K562 (cell line): Measurements from ENCODE around the gene MGAT1. TPM values are rescaled to one million over a fixed set of nuclear protein-coding genes. Genes with fewer than 3 reads are reported as not detected.
A peak's percentile ranks its signal among the peaks of the same experiment; 100 is the strongest.

Experiments
- ATAC-seq: fragments of 200-7000 bp; cut with Tn5 transposase; 3 replicates; pipeline ENCODE4 v1.9.1; 2020; ENCODE audit warnings: moderate library complexity
- BruUV-seq: library from RNA; stranded (reverse); fragments of 400-500 nt; replicated peaks from 2 replicates; lab custom pipeline; 2021; lab: Mats Ljungman, UMichigan
- CTCF ChIA-PET: fragments of 300-600 bp; formaldehyde crosslinking; extraction: SDS; loops from one replicate; lab custom pipeline; 2021; ENCODE audit warnings: low intra/inter-chr PET ratio; lab: Yijun Ruan, JAX
- POLR2A ChIA-PET: fragments of 300-600, 350-650 bp; sonication (Branson Sonifier 250); formaldehyde crosslinking; extraction: SDS; loops from one replicate; lab custom pipeline; 2021; ENCODE audit warnings: antibody characterized with exemption, inconsistent platforms; lab: Yijun Ruan, JAX
- DNase-seq, 4 experiments: peaks; one replicate each; pipeline versions ENCODE4 v3.0.0 to v3.0.0-alpha.2; 2011 to 2018; ENCODE audit warnings: low spot score in 3 of 4, mixed read lengths in 3 of 4; ENCODE audit errors: extremely low read depth in 1 of 4
- FAIRE-seq: peaks from 2 replicates; lab custom pipeline; 2011; peaks lifted over from hg19 to GRCh38; lab: Jason Lieb, UNC
- H2AFZ ChIP-seq: 2 replicates; pipeline ENCODE4 v1.6.0; 2011; ENCODE audit warnings: low read depth, low read length, control low read depth, inconsistent platforms
- H3K27ac ChIP-seq: fragments of 200-600 bp; 3 replicates; pipeline ENCODE4 v1.8.0; 2011; ENCODE audit warnings: low read depth, mild to moderate bottlenecking, control low read depth, inconsistent platforms, low read length, moderate library complexity, mixed read lengths; ENCODE audit errors: extremely low read depth
- H3K27me3 ChIP-seq, 2 experiments: fragments of 300-600 bp in 1 of 2; 2 replicates in 1 of 2; 3 replicates in 1 of 2; pipeline versions ENCODE4 v1.6.0 to v1.8.0; 2011; ENCODE audit warnings: inconsistent platforms in 2 of 2, low read length in 2 of 2, mild to moderate bottlenecking in 1 of 2, mixed read lengths in 1 of 2, moderate library complexity in 1 of 2; ENCODE audit not compliant: control insufficient read depth in 2 of 2, insufficient read depth in 2 of 2
- H3K36me3 ChIP-seq: fragments of 300-600 bp; 3 replicates; pipeline ENCODE4 v1.8.0; 2011; ENCODE audit warnings: mild to moderate bottlenecking, low read length, inconsistent platforms; ENCODE audit not compliant: control insufficient read depth, insufficient read depth
- H3K4me1 ChIP-seq, 2 experiments: fragments of 200-600 bp in 1 of 2; replicated peaks in 1 of 2; 2 replicates in 1 of 2; 3 replicates in 1 of 2; pipeline versions ENCODE4 v1.5.1 to v1.8.0; 2011; ENCODE audit warnings: inconsistent platforms in 2 of 2, low read length in 2 of 2, mild to moderate bottlenecking in 1 of 2, mixed read lengths in 1 of 2, moderate library complexity in 1 of 2; ENCODE audit not compliant: control insufficient read depth in 2 of 2, insufficient read depth in 2 of 2
- H3K4me2 ChIP-seq: 2 replicates; pipeline ENCODE4 v1.6.1; 2011; ENCODE audit warnings: low read length, control low read depth, inconsistent platforms, mixed read lengths; ENCODE audit not compliant: insufficient read depth
- H3K4me3 ChIP-seq: fragments of 200-600 bp; sonication (generic), shearing (Covaris generic); 2 replicates; pipeline ENCODE4 v1.5.1; 2016; ENCODE audit warnings: control low read depth, inconsistent platforms
- H3K79me2 ChIP-seq: fragments of 200-600 bp; 3 replicates; pipeline ENCODE4 v1.8.0; 2011; ENCODE audit warnings: low read length, inconsistent platforms; ENCODE audit not compliant: control insufficient read depth, insufficient read depth
- H3K9ac ChIP-seq, 2 experiments: 2 replicates each; pipeline versions ENCODE4 v1.6.0 to v1.6.1; 2011; ENCODE audit warnings: low read depth in 2 of 2, low read length in 2 of 2, control low read depth in 1 of 2, inconsistent platforms in 1 of 2, mild to moderate bottlenecking in 1 of 2, mixed read lengths in 1 of 2; ENCODE audit not compliant: insufficient read depth in 1 of 2
- H3K9me1 ChIP-seq: one replicate; pipeline ENCODE4 v1.6.0; 2011; ENCODE audit warnings: inconsistent platforms, mild to moderate bottlenecking, low read length, moderate library complexity; ENCODE audit not compliant: control insufficient read depth, insufficient read depth
- H3K9me3 ChIP-seq: replicated peaks from 2 replicates; pipeline ENCODE4 v1.5.1; 2011; ENCODE audit warnings: low read depth, low read length, inconsistent platforms; ENCODE audit not compliant: control insufficient read depth, insufficient read depth
- H4K20me1 ChIP-seq: replicated peaks from 2 replicates; pipeline ENCODE4 v1.6.1; 2011; ENCODE audit warnings: low read length, inconsistent platforms, mixed read lengths; ENCODE audit not compliant: control insufficient read depth, insufficient read depth
- CBFA2T2 ChIP-seq: fragments of 450-650 bp; conservative IDR thresholded peaks from 2 replicates; pipeline ENCODE4 v1.6.1; 2017; ENCODE audit warnings: mild to moderate bottlenecking
- OTX1 ChIP-seq: fragments of 450-650 bp; formaldehyde crosslinking; IDR thresholded peaks from 2 replicates; pipeline ENCODE4 v1.4.0; 2022; ENCODE audit warnings: mild to moderate bottlenecking
- ZNF780A ChIP-seq: fragments of 250-450 bp; sonication (Bioruptor Pico); IDR thresholded peaks from 2 replicates; pipeline ENCODE4 v1.5.0; 2021; ENCODE audit warnings: mild to moderate bottlenecking
- WGBS: fragments of 100-300 bp; shearing (Covaris generic); methylation state at CpG from one replicate; pipeline ENCODE4 v1.1.6; 2016; ENCODE audit warnings: low coverage, mixed read lengths; ENCODE audit not compliant: insufficient coverage; ENCODE audit errors: missing lambda C conversion rate; 5-methylcytosine and 5-hydroxymethylcytosine counted together
- in situ Hi-C: fragments of 300-500 bp; cut with MboI; formaldehyde crosslinking; loops from 4 replicates; pipeline ENCODE4 v1.15.0; 2018; ENCODE audit warnings: inconsistent platforms, mixed read lengths
- intact Hi-C: fragments of 100-400 bp; cut with micrococcal nuclease; formaldehyde crosslinking; loops from 2 replicates; pipeline ENCODE4 v1.14.2; 2022
- polyA plus RNA-seq, 8 experiments: library from polyadenylated mRNA; depleted of rRNA in 4 of 8; stranded (reverse) in 5 of 8; unstranded in 3 of 8; fragments of >200 nt; fragmentation: Nextera tagmentation in 2 of 8; fragmentation: Illumina TruSeq in 1 of 8; extraction: Ambion mirVana in 2 of 8; extraction: Trizol in 1 of 8; gene quantifications; 2 replicates each; pipeline versions ENCODE4 v1.2.1 to v1.2.3, GENCODE V29; 2011 to 2014; ENCODE audit warnings: inconsistent platforms in 1 of 8, missing spikeins in 1 of 8
- total RNA-seq, 7 experiments: library from RNA; depleted of rRNA in 6 of 7; stranded (reverse); fragments of >200 nt in 6 of 7; fragmentation: Illumina TruSeq in 2 of 7; extraction: Trizol in 2 of 7; gene quantifications; 2 replicates each; pipeline versions ENCODE4 v1.2.1 to v1.2.3, GENCODE V29; 2011 to 2021; ENCODE audit warnings: low replicate concordance in 1 of 7
- TF ChIP-seq, protein P1 (sequence below): sonication (generic); formaldehyde crosslinking; IDR thresholded peaks from 2 replicates; pipeline ENCODE4 v1.8.0; 2022; ENCODE audit warnings: mild to moderate bottlenecking, low read depth, missing genetic modification reagents
- TF ChIP-seq, protein P2 (sequence below), 3 experiments: IDR thresholded peaks in 2 of 3; conservative IDR thresholded peaks in 1 of 3; 2 replicates each; pipeline ENCODE4 v1.5.1; 2011 to 2012; ENCODE audit warnings: low read length in 3 of 3, mild to moderate bottlenecking in 3 of 3, control low read depth in 2 of 3, improper control_type of control experiment in 1 of 3, inconsistent platforms in 1 of 3, low read depth in 1 of 3, mixed read lengths in 1 of 3, moderate library complexity in 1 of 3; ENCODE audit not compliant: insufficient read depth in 2 of 3
- TF ChIP-seq, protein P3 (sequence below): fragments of 450-650 bp; formaldehyde crosslinking; IDR thresholded peaks from 2 replicates; pipeline ENCODE4 v1.4.0; 2020; ENCODE audit warnings: mild to moderate bottlenecking, moderate library complexity

MGAT1 gene
- total and polyA plus RNA-seq, 9 of the 15 experiments (the other 6 are each of a cell fraction or from before 2014, with no cell fraction given) = 3.9 to 82.7 (median 44.5) TPM

DNA sequence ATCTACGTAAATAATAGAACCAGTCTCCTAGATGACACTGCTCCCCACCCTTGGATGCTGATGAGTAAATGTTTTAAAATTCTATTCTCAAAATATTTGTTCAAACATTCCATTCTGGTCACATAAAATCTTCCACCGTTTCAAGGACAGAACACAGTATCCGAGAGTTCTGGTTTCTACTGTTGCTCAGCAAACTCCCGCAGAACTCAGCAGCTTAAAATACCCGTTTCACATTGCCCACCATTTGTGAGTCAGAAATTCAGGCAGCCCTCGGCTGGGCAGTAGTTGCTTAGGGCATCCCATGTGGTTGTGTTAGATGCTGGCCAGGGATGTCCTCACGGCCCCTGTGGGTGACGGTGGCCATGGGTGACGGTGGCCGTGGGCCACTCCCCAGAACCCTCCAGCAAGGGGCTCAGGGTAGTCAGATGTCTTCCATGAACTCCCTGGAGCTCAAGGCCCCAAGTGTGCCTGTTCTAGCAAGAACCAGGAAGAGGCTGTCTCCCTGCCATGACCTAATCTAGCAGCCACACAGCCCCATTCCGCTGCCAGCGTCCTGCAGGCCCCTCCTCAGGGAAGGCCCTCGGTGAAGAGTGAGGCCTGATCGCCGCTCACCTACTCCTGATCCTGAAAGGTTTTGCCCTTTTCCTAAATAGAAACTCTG is 17.4 kb downstream of the MGAT1 start:
- ATAC-seq (no peak), FAIRE-seq (no peak), DNase-seq (no peak)
- CTCF ChIA-PET = interaction anchor here (0.6 to 0.7 kb wide), 2 partner anchors 326 to 398 kb away, joined by 3 read pairs; no protein-coding TSS in a partner anchor
- Histone ChIP-seq H4K20me1 (no peaks in the 10 kb centered on the region), H3K79me2 (no peaks in the 10 kb centered on the region), H3K9ac (peak overlapping the region in 1 of 2 experiments; percentile 46; a peak in 2 of 4 replicates), H3K27me3 (no peaks in the 10 kb centered on the region), H2AFZ (no peak overlapping the region), H3K9me1 (no peaks in the 10 kb centered on the region), H3K4me1 (peaks cover 31 to 38% of the 10 kb centered on the region in 2 experiments; a peak in 4 of 5 replicates), H3K36me3 (peaks cover 12% of the 10 kb centered on the region; the same call in 2 of the 3 replicates), H3K4me2 (no peak overlapping the region), H3K9me3 (no peaks in the 10 kb centered on the region; the same call in 1 of the 2 replicates), H3K4me3 (no peak overlapping the region), H3K27ac (no peak overlapping the region)
- intact Hi-C loops = loop anchor here (2.0 kb wide), 2 partner anchors 84 to 374 kb away; no protein-coding TSS in a partner anchor
- POLR2A ChIA-PET = interaction anchor here (1.9 to 2.2 kb wide), 2 partner anchors 9 to 17 kb away, joined by 7 to 9 read pairs; no protein-coding TSS in a partner anchor
- TF ChIP-seq, protein P1, sequence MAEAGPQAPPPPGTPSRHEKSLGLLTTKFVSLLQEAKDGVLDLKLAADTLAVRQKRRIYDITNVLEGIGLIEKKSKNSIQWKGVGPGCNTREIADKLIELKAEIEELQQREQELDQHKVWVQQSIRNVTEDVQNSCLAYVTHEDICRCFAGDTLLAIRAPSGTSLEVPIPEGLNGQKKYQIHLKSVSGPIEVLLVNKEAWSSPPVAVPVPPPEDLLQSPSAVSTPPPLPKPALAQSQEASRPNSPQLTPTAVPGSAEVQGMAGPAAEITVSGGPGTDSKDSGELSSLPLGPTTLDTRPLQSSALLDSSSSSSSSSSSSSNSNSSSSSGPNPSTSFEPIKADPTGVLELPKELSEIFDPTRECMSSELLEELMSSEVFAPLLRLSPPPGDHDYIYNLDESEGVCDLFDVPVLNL = no peak
- no peak for TF ChIP-seq ZNF780A (CRISPR knock-in tag)
- TF ChIP-seq CBFA2T2 = no peak
- no peak for TF ChIP-seq OTX1 (CRISPR knock-in tag)
- TF ChIP-seq, protein P2, sequence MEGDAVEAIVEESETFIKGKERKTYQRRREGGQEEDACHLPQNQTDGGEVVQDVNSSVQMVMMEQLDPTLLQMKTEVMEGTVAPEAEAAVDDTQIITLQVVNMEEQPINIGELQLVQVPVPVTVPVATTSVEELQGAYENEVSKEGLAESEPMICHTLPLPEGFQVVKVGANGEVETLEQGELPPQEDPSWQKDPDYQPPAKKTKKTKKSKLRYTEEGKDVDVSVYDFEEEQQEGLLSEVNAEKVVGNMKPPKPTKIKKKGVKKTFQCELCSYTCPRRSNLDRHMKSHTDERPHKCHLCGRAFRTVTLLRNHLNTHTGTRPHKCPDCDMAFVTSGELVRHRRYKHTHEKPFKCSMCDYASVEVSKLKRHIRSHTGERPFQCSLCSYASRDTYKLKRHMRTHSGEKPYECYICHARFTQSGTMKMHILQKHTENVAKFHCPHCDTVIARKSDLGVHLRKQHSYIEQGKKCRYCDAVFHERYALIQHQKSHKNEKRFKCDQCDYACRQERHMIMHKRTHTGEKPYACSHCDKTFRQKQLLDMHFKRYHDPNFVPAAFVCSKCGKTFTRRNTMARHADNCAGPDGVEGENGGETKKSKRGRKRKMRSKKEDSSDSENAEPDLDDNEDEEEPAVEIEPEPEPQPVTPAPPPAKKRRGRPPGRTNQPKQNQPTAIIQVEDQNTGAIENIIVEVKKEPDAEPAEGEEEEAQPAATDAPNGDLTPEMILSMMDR (IDR thresholded peaks at IDR 0.05 in 2 of 3, conservative IDR thresholded peaks at IDR 0.05 in 1 of 3; ENCODE audit: insufficient read depth in 2 of 3, low read depth in 1 of 3, low read length in 3 of 3) = no peak
- TF ChIP-seq, protein P3, sequence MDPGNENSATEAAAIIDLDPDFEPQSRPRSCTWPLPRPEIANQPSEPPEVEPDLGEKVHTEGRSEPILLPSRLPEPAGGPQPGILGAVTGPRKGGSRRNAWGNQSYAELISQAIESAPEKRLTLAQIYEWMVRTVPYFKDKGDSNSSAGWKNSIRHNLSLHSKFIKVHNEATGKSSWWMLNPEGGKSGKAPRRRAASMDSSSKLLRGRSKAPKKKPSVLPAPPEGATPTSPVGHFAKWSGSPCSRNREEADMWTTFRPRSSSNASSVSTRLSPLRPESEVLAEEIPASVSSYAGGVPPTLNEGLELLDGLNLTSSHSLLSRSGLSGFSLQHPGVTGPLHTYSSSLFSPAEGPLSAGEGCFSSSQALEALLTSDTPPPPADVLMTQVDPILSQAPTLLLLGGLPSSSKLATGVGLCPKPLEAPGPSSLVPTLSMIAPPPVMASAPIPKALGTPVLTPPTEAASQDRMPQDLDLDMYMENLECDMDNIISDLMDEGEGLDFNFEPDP (CRISPR knock-in tag) = no peak
- in situ Hi-C loops = no loop called here
- WGBS = 81% methylated on average over 15 of the region's 15 CpGs
- no TSS peak for BruUV-seq
